Muscle of leg (tissue), 11 donors: ENCODE measurements around the gene VTI1B. TPM values are rescaled to one million over a fixed set of nuclear protein-coding genes. Genes with fewer than 3 reads are reported as not detected.
"Not testable (repeated sequence)": the region's sequence is repeated elsewhere in the genome, so short reads cannot be mapped to it uniquely, and the experiment has no call there.

Experiments
- DNase-seq: peaks from one replicate; pipeline ENCODE4 v3.0.0; 2013
- H3K27ac ChIP-seq: one replicate; pipeline ENCODE4 v1.5.1; 2013; ENCODE audit warnings: mild to moderate bottlenecking, low read length, control low read depth
- H3K27me3 ChIP-seq: one replicate; pipeline ENCODE4 v1.6.1; 2013; ENCODE audit warnings: low read length; ENCODE audit not compliant: control insufficient read depth, insufficient read depth
- H3K36me3 ChIP-seq: one replicate; pipeline ENCODE4 v1.6.1; 2013; ENCODE audit warnings: low read length; ENCODE audit not compliant: control insufficient read depth, insufficient read depth
- H3K4me1 ChIP-seq: one replicate; pipeline ENCODE4 v1.6.1; 2013; ENCODE audit warnings: low read length; ENCODE audit not compliant: control insufficient read depth, insufficient read depth
- H3K4me3 ChIP-seq: one replicate; pipeline ENCODE4 v1.5.1; 2013; ENCODE audit warnings: low read length, control low read depth
- H3K9me3 ChIP-seq: replicated peaks from 2 replicates; pipeline ENCODE4 v1.6.1; 2013; ENCODE audit warnings: low read depth, low read length; ENCODE audit not compliant: control insufficient read depth
- WGBS: methylation state at CpG from one replicate; pipeline ENCODE4 v1.1.5; 2013; ENCODE audit warnings: missing lambda C conversion rate; ENCODE audit not compliant: insufficient coverage; 5-methylcytosine and 5-hydroxymethylcytosine counted together
- polyA plus RNA-seq, 8 donors: library from polyadenylated mRNA; unstranded; fragments of 120-200 nt; gene quantifications; one replicate each; pipeline versions ENCODE4 v1.2.1 to v1.2.3, GENCODE V29; 2013; ENCODE audit warnings: inconsistent platforms in 1 of 8, low replicate concordance in 1 of 8; ENCODE audit not compliant: insufficient read length in 8 of 8, insufficient read depth in 1 of 8
- total RNA-seq: library from RNA; stranded (reverse); fragments of 120-200 nt; gene quantifications from one replicate; pipeline ENCODE4 v1.2.4, GENCODE V29; 2013

Gene VTI1B
- total and polyA plus RNA-seq, 9 donors: 52.8 to 85.0 (median 75.8) TPM

- H3K4me1 ChIP-seq, H3K9me3 ChIP-seq, DNase-seq, H3K4me3 ChIP-seq, H3K36me3 ChIP-seq, H3K27ac ChIP-seq, H3K27me3 ChIP-seq: not testable (repeated sequence)
These were observed 34.9 kb upstream of the VTI1B start for GRCh38 chr14:67709346-67709745.

- Histone ChIP-seq H3K4me3 (no peak overlapping the region), H3K4me1 (no peaks in the 10 kb centered on the region), H3K9me3 (peaks cover 3% of the 10 kb centered on the region), H3K27me3 (peaks cover 3% of the 10 kb centered on the region), H3K27ac (no peak overlapping the region), H3K36me3 (no peaks in the 10 kb centered on the region)
- 76% methylated on average over 3 of the region's 3 CpGs for WGBS
- DNase-seq: no peak
These were observed 30.8 kb upstream of the VTI1B start for GRCh38 chr14:67705211-67705610.

- H3K27ac ChIP-seq: no peak overlapping the region
- no peaks in the 10 kb centered on the region for H3K4me1 ChIP-seq
- DNase-seq: peak; percentile 63
- H3K36me3 ChIP-seq: no peaks in the 10 kb centered on the region
- 0% methylated on average over 2 of the region's 3 CpGs for WGBS
- peaks cover 3% of the 10 kb centered on the region for H3K27me3 ChIP-seq
- peaks cover under 1% of the 10 kb centered on the region for H3K9me3 ChIP-seq
- no peak overlapping the region for H3K4me3 ChIP-seq
These were observed 30.2 kb upstream of the VTI1B start for GRCh38 chr14:67704484-67705089.

DNA sequence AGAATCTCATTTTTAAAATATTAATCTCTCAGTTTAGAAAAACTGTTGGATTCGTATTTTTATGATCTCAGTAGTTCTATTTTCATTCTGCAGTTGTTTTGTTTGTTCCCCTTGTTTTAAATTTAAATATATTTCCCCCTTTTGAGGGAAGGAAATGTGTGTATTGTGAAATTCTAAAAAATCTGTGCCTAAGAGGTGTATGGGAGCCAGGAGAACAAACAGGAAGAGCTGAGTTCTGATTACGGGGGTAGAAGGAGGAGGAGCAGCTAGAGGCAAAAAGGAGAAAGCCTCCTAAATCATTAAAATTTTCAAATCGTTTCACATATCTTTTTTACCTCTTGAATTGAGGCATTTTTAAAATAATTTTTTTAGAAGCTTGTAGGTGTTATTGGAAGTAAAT, 29.6 kb upstream of the VTI1B start:
- H3K36me3 ChIP-seq: no peaks in the 10 kb centered on the region
- H3K27me3 ChIP-seq: peaks cover 3% of the 10 kb centered on the region
- H3K4me3 ChIP-seq: no peak overlapping the region
- no peaks in the 10 kb centered on the region for H3K4me1 ChIP-seq
- DNase-seq: no peak
- WGBS: no CpG with 5 or more reads among the region's 3 CpGs
- no peaks in the 10 kb centered on the region for H3K9me3 ChIP-seq
- H3K27ac ChIP-seq: no peak overlapping the region

DNA sequence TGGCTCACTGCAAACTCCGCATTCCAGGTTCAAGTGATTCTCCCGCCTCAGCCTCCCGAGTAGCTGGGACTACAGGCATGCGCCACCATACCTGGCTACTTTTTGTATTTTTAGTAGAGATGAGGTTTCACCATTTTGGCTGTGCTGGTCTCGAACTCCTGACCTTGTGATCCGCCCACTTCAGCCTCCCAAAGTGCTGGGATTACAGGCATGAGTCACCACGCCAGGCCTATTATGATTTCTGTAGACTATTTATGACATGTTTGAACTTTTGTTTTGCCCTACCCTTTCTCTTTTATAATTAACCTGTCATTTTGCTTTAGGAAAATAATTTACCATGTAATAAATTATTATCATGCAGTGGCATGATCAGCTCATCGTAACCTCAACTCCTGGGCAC, 27.1 kb upstream of the VTI1B start, which contains the start of gene RDH12:
Gene RDH12, plus strand, starts transcription at position 395 of the 400 bp plus-strand sequence. CDS start 20,757 bp downstream, outside the sequence.
- H3K27me3 ChIP-seq, H3K4me1 ChIP-seq, H3K36me3 ChIP-seq, H3K4me3 ChIP-seq, DNase-seq, H3K27ac ChIP-seq, H3K9me3 ChIP-seq: not testable (repeated sequence)
- 92% methylated on average over 2 of the region's 8 CpGs for WGBS

DNA sequence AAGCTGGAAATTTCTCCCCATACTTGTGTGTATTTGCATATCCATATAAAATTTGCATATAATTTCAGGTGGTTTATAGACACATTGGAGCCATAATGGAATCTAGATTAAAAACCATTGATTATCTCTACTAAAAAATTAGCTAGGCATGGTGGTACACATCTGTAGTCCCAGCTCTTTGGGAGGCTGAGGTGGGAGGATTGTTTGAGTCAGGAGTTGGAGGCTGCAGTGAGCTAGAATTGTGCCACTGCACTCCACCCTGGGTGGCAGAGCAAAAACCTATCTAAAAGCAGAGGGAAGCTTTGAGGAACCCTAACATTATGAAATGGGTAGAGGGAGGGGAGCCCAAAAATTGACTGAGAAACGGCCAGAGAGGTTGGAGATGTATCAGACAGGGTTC, 23.7 kb upstream of the VTI1B start:
- H3K27ac ChIP-seq: no peak overlapping the region
- WGBS: no CpG with 5 or more reads among the region's 1 CpG
- H3K36me3 ChIP-seq: no peaks in the 10 kb centered on the region
- no peak for DNase-seq
- H3K4me1 ChIP-seq: peaks cover 8% of the 10 kb centered on the region
- no peaks in the 10 kb centered on the region for H3K27me3 ChIP-seq
- no peaks in the 10 kb centered on the region for H3K9me3 ChIP-seq
- no peak overlapping the region for H3K4me3 ChIP-seq

- Histone ChIP-seq H3K36me3 (peaks cover 6% of the 10 kb centered on the region), H3K27me3 (no peaks in the 10 kb centered on the region), H3K27ac (no peak overlapping the region), H3K4me1 (peaks cover 8% of the 10 kb centered on the region), H3K9me3 (no peaks in the 10 kb centered on the region), H3K4me3 (no peak overlapping the region)
- no peak for DNase-seq
- WGBS: 59% methylated on average over 1 of the region's 4 CpGs
These were observed 22.6 kb upstream of the VTI1B start for GRCh38 chr14:67697006-67697405.

- Histone ChIP-seq H3K4me1 (peaks cover 8% of the 10 kb centered on the region), H3K27ac (peak within 1 kb of the TSS; percentile 96), H3K9me3 (no peaks in the 10 kb centered on the region), H3K4me3 (peak within 1 kb of the TSS; percentile 80), H3K36me3 (peaks cover 19% of the 10 kb centered on the region), H3K27me3 (no peaks in the 10 kb centered on the region)
- DNase-seq: peak; percentile 97
- 0% methylated on average over 22 of the region's 25 CpGs for WGBS
These were observed 21.0 kb upstream of the VTI1B start, which contains the start of gene RDH11 for GRCh38 chr14:67695394-67695949. Gene RDH11 (minus strand): TSS chr14:67695764. CDS start chr14:67695703, 61 bp downstream.

- H3K27me3 ChIP-seq: no peaks in the 10 kb centered on the region
- under 1% methylated on average over 17 of the region's 21 CpGs for WGBS
- H3K4me1 ChIP-seq: peaks cover 8% of the 10 kb centered on the region
- H3K27ac ChIP-seq: peak overlapping the region; percentile 96
- H3K4me3 ChIP-seq: peak overlapping the region; percentile 80
- no peaks in the 10 kb centered on the region for H3K9me3 ChIP-seq
- H3K36me3 ChIP-seq: peaks cover 25% of the 10 kb centered on the region
- peak; percentile 92 for DNase-seq
These were observed 20.5 kb upstream of the VTI1B start for GRCh38 chr14:67694791-67695393.

DNA sequence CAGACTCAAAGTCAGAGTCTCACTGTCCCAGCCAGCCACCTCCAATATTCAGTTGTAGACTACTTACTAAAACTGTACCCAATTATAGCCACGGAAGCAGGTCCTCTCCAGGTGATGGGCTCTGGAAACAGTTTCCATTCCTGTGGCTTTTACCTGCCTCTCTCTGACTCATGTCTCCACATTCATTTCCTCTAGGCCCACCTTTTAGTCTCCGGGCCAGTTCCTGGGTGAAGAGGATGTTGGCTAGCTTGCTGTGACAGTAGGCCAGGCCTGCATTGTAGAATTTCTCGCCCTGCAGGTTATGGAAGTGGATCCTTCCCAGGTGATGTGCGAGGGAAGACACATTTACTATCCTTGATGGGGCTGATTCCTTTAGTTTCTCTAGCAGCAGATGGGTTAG, 15.6 kb upstream of the VTI1B start:
- no peak for DNase-seq
- WGBS: 88% methylated on average over 3 of the region's 4 CpGs
- Histone ChIP-seq H3K27me3 (no peaks in the 10 kb centered on the region), H3K27ac (no peak overlapping the region), H3K9me3 (no peaks in the 10 kb centered on the region), H3K4me1 (peaks cover 8% of the 10 kb centered on the region), H3K36me3 (peaks cover 67% of the 10 kb centered on the region), H3K4me3 (no peak overlapping the region)
